Esophagus muscularis mucosa (tissue), 4 donors: ENCODE results near the gene SLC44A5.

Experiments used
- CTCF ChIP-seq, 3 experiments: fragments of 200-600 bp in 2 of 3; fragments of 450-650 bp in 1 of 3; sonication (generic) in 2 of 3; IDR thresholded peaks; one replicate each; pipeline ENCODE4 v1.5.1; 2017 to 2019; ENCODE audit warnings: antibody characterized with exemption in 3 of 3, mild to moderate bottlenecking in 2 of 3, moderate library complexity in 1 of 3
- EP300 ChIP-seq: sonication (generic); formaldehyde crosslinking; IDR thresholded peaks from one replicate; pipeline ENCODE4 v1.6.1; 2017; ENCODE audit warnings: antibody characterized with exemption
- POLR2A ChIP-seq: fragments of 450-650 bp; IDR thresholded peaks from one replicate; pipeline ENCODE4 v1.6.1; 2017; ENCODE audit warnings: antibody characterized with exemption, moderate library complexity, mild to moderate bottlenecking, low read depth
- POLR2AphosphoS5 ChIP-seq, 2 donors: sonication (generic); formaldehyde crosslinking; IDR thresholded peaks; one replicate each; pipeline ENCODE4 v1.6.1; 2017; ENCODE audit warnings: antibody characterized with exemption in 2 of 2

- no peak for TF ChIP-seq CTCF (IDR thresholded peaks at IDR 0.05)
- no peak for TF ChIP-seq POLR2A
- no peak for TF ChIP-seq POLR2AphosphoS5 (IDR thresholded peaks at IDR 0.05)
- no peak for TF ChIP-seq EP300
These were observed 335.3 kb downstream of the SLC44A5 start for GRCh38 chr1:75275631-75276030.
